ENCODE data around the gene FAH.

FAH gene

DNA sequence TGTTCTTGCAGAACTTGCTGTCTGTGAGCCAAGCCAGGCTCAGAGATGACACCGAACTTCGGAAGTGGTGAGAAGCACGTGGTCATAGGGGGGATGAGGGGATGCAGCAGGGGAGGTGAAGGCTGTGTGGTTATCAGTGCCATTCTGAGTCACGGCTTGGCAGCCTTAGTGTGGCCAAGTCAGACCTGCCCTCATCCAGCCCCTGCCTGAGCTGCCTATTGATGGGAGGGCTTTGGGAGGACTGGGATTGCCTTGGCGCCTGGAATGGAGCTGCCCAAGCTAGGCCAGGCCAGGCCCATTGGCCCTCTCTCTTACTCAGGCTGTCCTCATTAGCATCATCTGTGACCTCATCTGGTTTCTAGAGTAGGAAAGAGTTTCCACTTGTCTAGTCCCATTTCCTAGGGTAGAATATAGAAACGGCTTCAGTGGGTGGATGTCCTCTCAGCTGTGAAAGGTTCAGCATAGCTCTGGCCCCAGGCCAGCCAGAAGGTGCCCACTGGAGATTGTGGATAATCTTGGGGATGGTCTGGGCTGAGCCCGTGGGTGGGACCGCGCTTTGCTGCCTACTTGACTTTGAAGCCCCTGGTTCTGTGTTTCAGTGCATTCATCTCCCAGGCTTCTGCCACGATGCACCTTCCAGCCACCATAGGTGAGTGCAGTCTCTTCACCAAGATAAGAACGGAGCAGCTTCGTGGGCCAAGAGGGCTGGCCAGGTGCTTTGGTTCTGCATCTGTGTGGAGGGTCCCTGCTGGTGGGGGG is 7.2 kb downstream of the FAH start:
- H2AFZ ChIP-seq (ENCODE audit: low read depth, low read length): peak overlapping the region; percentile 59
- DNase-seq: no peak
- ATAC-seq (ENCODE audit: insufficient read depth, low read depth): no peak
- H3K4me3 ChIP-seq (ENCODE audit: low read depth in 1 of 2, low read length in 2 of 2): no peak overlapping the region
- no peaks in the 10 kb centered on the region for H3K27me3 ChIP-seq (ENCODE audit: insufficient read depth, low read length, poor library complexity)
- no peaks in the 10 kb centered on the region for H3K79me2 ChIP-seq (ENCODE audit: insufficient read depth, low read length)
- peak overlapping the region; percentile 7; the same call in 1 of the 2 replicates for H3K9ac ChIP-seq (ENCODE audit: low read depth, low read length)
- H3K9me3 ChIP-seq (ENCODE audit: insufficient read depth, low read length, severe bottlenecking): no peaks in the 10 kb centered on the region
- no peak for TF ChIP-seq EZH2 (IDR thresholded peaks at IDR 0.05; ENCODE audit: borderline replicate concordance, low read depth, low read length, severe bottlenecking)
- TF ChIP-seq, protein P1, sequence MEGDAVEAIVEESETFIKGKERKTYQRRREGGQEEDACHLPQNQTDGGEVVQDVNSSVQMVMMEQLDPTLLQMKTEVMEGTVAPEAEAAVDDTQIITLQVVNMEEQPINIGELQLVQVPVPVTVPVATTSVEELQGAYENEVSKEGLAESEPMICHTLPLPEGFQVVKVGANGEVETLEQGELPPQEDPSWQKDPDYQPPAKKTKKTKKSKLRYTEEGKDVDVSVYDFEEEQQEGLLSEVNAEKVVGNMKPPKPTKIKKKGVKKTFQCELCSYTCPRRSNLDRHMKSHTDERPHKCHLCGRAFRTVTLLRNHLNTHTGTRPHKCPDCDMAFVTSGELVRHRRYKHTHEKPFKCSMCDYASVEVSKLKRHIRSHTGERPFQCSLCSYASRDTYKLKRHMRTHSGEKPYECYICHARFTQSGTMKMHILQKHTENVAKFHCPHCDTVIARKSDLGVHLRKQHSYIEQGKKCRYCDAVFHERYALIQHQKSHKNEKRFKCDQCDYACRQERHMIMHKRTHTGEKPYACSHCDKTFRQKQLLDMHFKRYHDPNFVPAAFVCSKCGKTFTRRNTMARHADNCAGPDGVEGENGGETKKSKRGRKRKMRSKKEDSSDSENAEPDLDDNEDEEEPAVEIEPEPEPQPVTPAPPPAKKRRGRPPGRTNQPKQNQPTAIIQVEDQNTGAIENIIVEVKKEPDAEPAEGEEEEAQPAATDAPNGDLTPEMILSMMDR (IDR thresholded peaks at IDR 0.05; ENCODE audit: borderline replicate concordance, extremely low read depth, low read length, poor library complexity, severe bottlenecking): no peak
- H3K27ac ChIP-seq (ENCODE audit: low read length): peak overlapping the region; percentile 64
- peaks cover 9% of the 10 kb centered on the region; the same call in 1 of the 2 replicates for H3K36me3 ChIP-seq (ENCODE audit: insufficient read depth, low read length)
- no peaks in the 10 kb centered on the region for H4K20me1 ChIP-seq (ENCODE audit: insufficient read depth, low read length)
- peaks cover 16% of the 10 kb centered on the region for H3K4me1 ChIP-seq (ENCODE audit: insufficient read depth, low read length)
- H3K4me2 ChIP-seq (ENCODE audit: insufficient read depth, low read length): 0 out of 2 replicates have a peak overlapping the region, but pooled peaks have one; percentile 17

DNA sequence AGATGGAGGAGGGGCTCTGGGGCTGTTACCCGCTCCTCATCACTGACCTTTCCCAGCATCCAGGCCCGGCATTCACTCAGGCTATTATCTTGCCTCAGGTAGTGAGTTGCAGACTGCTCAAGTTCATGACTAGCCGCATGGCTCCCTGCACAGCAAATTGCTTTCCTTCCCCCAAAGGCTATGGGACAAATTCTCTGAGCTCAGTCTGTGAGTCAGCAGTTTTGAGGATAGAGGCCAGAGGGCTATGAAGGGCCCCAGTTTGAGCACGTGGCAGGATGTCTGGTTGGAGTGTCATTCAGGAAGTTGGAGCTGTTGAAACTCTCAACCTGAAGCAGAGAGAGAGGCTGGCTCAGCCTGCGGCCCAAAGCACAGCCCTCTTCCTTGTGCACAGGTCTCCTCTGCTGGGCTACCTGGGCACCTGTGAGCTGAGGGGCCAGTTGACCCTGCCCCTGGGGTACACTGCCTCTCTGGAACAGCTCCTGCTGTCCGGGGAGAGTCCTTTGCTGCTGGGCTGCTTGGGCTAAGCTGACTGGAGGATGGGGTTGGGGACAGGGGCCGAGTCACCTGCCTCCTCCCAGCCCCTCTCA is 7.9 kb downstream of the FAH start:
- Histone ChIP-seq H3K9ac (ENCODE audit: low read depth, low read length) (peak overlapping the region; percentile 7; the same call in 1 of the 2 replicates), H2AFZ (ENCODE audit: low read depth, low read length) (peak overlapping the region; percentile 59), H3K27ac (ENCODE audit: low read length) (peak overlapping the region; percentile 64), H3K27me3 (ENCODE audit: insufficient read depth, low read length, poor library complexity) (no peaks in the 10 kb centered on the region), H3K4me2 (ENCODE audit: insufficient read depth, low read length) (0 out of 2 replicates have a peak overlapping the region, but pooled peaks have one; percentile 17), H3K9me3 (ENCODE audit: insufficient read depth, low read length, severe bottlenecking) (no peaks in the 10 kb centered on the region), H3K4me1 (ENCODE audit: insufficient read depth, low read length) (peaks cover 16% of the 10 kb centered on the region), H3K36me3 (ENCODE audit: insufficient read depth, low read length) (peaks cover 9% of the 10 kb centered on the region; the same call in 1 of the 2 replicates), H3K79me2 (ENCODE audit: insufficient read depth, low read length) (no peaks in the 10 kb centered on the region), H3K4me3 (ENCODE audit: low read depth in 1 of 2, low read length in 2 of 2) (no peak overlapping the region), H4K20me1 (ENCODE audit: insufficient read depth, low read length) (no peaks in the 10 kb centered on the region)
- ATAC-seq (ENCODE audit: insufficient read depth, low read depth): peak; percentile 95
- peak; percentile 68 for DNase-seq
- TF ChIP-seq, protein P1 (IDR thresholded peaks at IDR 0.05; ENCODE audit: borderline replicate concordance, extremely low read depth, low read length, poor library complexity, severe bottlenecking): no peak
- no peak for TF ChIP-seq EZH2 (IDR thresholded peaks at IDR 0.05; ENCODE audit: borderline replicate concordance, low read depth, low read length, severe bottlenecking)

DNA sequence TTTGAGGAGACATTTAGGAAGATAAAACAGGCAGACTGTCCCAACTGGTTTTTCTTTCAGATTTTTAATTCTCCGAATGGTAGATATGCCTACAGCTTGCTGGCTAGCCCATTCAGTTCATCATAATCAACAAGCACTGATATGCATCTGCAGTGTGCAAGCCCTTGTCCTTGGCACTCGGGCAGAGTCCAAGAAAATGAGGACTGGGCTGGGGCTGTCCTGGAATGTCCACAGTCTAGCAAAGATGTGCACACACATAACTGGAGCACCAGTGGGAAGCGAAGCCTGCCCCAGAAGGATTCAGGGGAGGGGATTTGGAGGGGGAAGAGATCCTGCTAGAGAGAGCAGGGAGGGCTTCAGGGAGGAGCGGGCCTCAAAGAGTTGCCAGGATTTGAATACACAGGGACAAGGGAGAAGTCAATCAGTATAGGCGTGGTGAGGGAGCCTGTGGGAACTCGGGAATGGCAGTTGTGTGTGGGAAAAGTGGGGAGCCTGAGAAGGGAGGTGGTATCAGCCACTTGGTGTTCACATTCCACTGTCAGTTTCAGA is 8.7 kb downstream of the FAH start:
- Histone ChIP-seq H3K4me2 (ENCODE audit: insufficient read depth, low read length) (no peak overlapping the region), H3K9me3 (ENCODE audit: insufficient read depth, low read length, severe bottlenecking) (no peaks in the 10 kb centered on the region), H4K20me1 (ENCODE audit: insufficient read depth, low read length) (no peaks in the 10 kb centered on the region), H3K4me1 (ENCODE audit: insufficient read depth, low read length) (peaks cover 16% of the 10 kb centered on the region), H3K79me2 (ENCODE audit: insufficient read depth, low read length) (no peaks in the 10 kb centered on the region), H3K4me3 (ENCODE audit: low read depth in 1 of 2, low read length in 2 of 2) (no peak overlapping the region), H3K36me3 (ENCODE audit: insufficient read depth, low read length) (peaks cover 9% of the 10 kb centered on the region; the same call in 1 of the 2 replicates), H2AFZ (ENCODE audit: low read depth, low read length) (no peak overlapping the region), H3K27ac (ENCODE audit: low read length) (0 out of 2 replicates have a peak overlapping the region, but pooled peaks have one; percentile 64), H3K9ac (ENCODE audit: low read depth, low read length) (no peak overlapping the region), H3K27me3 (ENCODE audit: insufficient read depth, low read length, poor library complexity) (no peaks in the 10 kb centered on the region)
- no peak for ATAC-seq (ENCODE audit: insufficient read depth, low read depth)
- no peak for DNase-seq
- TF ChIP-seq, protein P1 (IDR thresholded peaks at IDR 0.05; ENCODE audit: borderline replicate concordance, extremely low read depth, low read length, poor library complexity, severe bottlenecking): no peak
- no peak for TF ChIP-seq EZH2 (IDR thresholded peaks at IDR 0.05; ENCODE audit: borderline replicate concordance, low read depth, low read length, severe bottlenecking)
